GM18519 (cell line): ENCODE results near the gene NSFL1C.
"Not testable (repeated sequence)": the region's sequence is repeated elsewhere in the genome, so short reads cannot be mapped to it uniquely, and the experiment has no call there.

Experiments
- ATAC-seq: cut with Tn5 transposase; IDR thresholded peaks from one replicate; pipeline ENCODE4 v1.9.1; 2021; ENCODE audit warnings: mild to moderate bottlenecking, moderate library complexity; ENCODE audit not compliant: unreplicated experiment, low FRiP score

The NSFL1C gene

GRCh38 chr20:1466211-1467081 lies at the start of gene NSFL1C:
Gene NSFL1C, minus strand, starts transcription at chr20:1466849. Its CDS starts 25 bp downstream, at chr20:1466824.
- peak; percentile 73 for ATAC-seq

DNA sequence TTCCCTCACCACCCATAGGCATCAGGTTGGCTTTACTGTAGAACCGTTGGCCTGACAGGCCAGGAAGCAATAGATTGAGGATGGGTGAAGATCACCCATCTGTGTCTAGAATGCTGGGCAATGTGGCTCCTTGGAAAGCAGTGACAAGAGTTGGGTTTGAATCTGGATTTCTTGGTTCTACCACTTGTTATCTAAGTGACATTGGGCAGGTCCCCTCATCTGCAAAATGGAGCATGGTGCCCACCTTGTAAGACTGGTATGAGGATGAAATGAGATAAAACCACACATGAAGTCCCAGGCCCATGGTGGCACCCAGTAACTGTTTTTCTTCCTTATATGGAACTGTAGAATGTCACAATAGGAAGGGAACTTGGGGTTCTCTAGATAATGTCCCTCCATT lies 47.2 kb upstream of the NSFL1C start:
- no peak for ATAC-seq

DNA sequence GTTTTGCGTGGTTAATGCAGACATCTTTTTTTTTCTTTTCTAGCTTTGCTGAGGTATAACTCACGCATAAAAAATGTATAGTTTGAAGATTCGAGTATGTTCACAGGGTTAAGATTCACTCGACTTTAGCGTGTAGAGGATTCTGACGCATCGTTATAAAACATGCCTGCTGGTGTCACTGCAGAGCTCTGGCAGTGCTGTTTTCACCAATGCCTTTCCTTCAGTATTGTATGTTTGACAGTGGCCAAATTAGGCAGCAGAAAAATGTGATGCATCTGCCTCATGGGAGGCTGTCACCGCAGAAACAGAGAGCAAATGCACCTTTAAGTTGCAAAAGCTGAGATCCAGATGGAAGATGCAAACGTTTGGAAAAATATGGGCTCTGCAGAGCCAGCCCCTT lies 42.6 kb upstream of the NSFL1C start:
- no peak for ATAC-seq

- ATAC-seq = no peak
Measured at GRCh38 chr20:1508574-1508973, 41.9 kb upstream of the NSFL1C start.

DNA sequence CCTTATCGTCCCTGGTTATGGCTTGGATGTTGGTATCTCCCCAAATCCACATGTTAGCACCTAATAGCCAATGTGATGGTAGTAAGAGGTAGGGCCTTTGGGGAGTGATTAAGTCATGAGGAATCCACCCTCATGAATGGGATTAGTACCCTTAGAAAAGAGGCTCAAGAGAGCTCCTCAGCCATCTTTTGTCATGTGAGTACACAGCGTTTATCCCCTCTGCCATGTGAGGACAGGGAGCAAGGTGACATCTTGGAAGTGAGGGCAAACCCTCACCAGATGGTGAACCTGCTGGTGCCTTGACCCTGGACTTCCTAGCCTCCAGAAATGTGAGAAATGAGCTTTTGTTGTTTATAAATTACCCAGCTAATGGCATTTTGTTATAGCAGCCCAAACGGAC lies 40.6 kb upstream of the NSFL1C start:
- no peak for ATAC-seq

- no peak for ATAC-seq
Measured at GRCh38 chr20:1505871-1506270, 39.2 kb upstream of the NSFL1C start.

DNA sequence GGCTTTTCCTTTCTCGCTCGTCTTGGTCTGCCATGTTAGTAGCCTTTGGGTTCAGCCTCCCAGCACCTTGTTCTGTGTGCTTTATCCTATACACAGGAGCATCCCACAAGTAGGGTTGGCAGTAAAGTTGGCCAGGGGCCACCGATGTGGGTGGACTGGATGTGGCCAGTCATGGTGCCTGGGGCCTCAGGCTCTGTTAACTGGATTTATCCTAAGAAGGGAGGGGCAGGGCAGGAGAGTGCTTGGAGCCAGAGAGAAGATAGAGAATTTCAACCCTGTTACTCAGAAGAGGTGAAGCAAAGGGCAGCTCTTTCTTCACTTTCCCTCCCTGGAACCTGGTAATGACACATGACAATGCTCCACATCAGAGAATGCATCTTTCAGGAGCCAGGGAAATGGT lies 38.7 kb upstream of the NSFL1C start:
- ATAC-seq = no peak

- ATAC-seq = peak; percentile 94
Measured at GRCh38 chr20:1503564-1504227, 37.0 kb upstream of the NSFL1C start.

DNA sequence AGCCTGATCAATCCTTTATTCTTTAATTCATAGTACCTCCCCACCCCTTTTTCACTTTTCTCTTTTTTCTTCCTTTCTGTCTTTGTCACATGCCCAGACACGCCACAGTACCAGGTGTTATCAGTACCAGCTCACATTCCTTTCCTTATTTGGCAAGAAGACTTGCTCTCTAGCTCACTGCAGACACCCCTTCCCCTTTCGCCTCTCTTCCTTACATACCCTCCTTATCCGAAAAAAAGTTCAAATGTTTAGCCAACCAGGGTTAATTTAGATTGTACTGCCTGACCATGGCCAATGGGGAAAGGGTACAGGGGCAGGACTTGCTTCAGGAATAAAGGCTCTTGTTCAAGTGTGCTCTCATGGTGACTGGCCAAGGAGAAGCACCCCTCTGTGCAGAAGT lies 33.8 kb upstream of the NSFL1C start:
- no peak for ATAC-seq

DNA sequence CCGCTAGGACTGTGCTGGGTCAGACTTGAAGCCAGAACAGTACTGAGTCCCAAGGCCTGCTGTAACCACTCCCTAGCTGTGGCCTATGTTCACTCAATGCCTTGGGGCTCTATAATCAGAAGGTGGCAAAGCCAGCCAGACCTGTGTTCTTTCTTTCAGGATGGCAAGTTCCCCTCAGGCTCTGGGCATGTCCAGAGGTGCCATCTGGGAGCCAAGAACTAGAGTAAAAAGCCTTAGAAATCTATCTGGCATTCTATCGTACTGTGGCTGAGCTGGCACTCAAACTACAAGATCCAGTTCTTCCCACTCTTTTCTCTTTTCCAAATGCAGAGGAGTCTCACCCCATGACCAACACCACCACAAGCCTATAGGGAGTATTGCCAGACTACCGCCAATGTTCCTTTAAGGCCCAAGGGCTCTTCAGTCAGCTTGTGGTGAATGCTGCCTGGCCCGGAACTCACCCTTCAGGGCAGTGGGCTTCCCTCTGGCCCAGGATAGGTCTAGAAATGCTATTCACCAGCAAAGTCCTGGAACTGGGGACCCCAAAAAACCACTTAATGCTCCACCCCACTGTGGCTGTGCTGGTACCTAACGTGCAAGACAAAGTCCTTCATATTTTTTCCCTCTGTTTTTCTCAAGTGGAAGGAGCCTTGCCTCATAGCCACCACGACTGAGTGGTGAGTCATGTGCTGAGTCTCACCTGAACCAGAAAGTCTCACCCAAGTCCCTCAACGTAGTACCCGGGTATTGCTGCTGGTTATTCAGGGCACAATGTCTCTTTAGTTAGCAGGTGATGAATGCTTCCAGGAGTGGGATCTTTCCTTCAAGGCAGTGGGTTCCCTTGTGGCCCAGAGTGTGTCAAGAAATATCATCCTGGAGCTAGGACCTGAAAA lies 33.1 kb upstream of the NSFL1C start:
- ATAC-seq = no peak

DNA sequence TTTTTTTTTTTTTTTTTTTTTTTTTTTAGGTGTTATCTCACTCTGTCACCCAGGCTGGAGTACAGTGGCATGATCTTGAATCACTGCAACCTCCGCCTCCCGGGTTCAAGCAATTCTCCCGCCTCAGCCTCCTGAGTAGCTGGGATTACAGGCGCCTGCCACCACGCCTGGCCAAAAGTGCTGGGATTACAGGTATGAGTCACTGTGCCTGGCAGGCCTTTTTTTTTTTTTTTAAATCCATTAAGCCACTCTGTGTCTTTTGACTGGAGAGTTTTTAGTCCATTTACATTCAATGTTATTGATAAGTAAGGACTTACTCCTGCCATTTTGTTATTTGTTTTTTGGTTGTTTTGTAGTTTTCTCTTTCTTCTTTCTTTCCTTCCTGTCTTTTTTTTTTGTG lies 30.7 kb upstream of the NSFL1C start:
- not testable (repeated sequence) for ATAC-seq

GRCh38 chr20:1496930-1497329 lies 30.3 kb upstream of the NSFL1C start:
- ATAC-seq = no peak

DNA sequence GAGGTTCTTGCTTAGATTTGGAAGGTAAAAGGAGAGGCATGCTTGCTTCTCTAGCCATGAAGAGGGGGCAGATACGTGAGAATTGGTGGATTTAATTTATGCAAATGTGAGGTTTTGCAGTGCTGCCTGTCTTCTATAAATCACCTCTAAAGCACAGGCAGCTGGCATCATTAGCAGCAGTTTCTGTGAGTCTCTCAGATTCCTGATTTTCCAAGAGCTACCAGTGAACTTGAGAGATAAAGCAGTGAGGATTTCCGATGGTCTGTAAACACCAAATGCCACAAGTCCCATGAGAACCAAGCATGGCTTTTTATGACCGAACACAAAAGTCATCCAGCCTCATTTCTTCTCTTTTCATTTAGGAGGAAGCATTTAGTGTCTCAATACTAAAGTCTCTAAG lies 27.8 kb upstream of the NSFL1C start:
- ATAC-seq = no peak

DNA sequence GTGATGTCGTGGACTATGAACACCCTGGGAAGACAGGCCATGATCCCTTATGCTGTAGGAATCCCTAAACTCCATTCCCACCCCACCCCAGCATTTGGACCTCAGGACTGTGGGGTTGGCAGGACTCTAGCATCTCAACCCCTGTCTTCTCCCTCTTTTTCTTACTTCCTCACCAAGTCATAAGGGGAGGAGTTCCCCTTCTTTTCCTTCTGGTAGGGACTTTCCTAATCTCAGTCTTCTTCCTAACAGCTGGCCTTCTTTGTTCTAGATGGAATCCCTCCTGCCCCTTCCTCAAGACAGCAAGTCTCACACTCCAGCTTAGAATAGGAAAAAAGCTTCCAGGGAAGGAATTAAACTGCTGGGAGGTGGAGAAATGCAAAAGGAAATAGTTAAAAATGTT lies 26.9 kb upstream of the NSFL1C start:
- ATAC-seq = no peak

- ATAC-seq = no peak
Measured at GRCh38 chr20:1491860-1492642, 25.4 kb upstream of the NSFL1C start.

DNA sequence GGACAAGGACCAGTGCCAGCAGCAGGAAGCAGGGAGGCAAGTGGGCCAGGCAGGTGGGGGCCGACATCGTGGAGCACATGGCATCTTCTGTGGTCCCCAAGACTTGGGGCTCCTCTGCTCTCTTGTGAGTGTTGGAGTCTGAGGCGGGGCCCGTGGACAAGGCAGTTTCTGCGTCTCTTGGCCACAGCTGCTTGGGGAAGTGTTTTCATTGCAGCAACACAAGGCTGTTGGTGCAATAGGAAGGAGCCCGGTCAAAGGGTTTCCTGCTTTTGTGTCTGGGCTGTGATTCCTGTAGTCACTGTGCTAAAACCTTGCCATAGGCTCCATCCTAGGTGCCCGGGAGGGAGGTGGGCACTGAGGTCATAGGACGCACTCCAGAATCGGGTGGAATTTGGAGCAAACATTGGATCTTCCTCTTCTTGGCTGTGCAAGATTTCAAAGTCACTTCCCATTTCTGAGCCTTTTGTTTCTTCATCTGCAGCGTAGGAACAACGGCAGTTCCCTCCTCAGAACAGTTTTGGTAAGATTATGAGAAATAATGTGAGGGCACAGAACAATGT lies 24.7 kb upstream of the NSFL1C start, which contains the start of gene SIRPB2:
Gene SIRPB2 (minus strand): TSS at position 140 of the 560 bp plus-strand sequence. CDS start 61 bp downstream, at position 79.
- ATAC-seq = no peak

DNA sequence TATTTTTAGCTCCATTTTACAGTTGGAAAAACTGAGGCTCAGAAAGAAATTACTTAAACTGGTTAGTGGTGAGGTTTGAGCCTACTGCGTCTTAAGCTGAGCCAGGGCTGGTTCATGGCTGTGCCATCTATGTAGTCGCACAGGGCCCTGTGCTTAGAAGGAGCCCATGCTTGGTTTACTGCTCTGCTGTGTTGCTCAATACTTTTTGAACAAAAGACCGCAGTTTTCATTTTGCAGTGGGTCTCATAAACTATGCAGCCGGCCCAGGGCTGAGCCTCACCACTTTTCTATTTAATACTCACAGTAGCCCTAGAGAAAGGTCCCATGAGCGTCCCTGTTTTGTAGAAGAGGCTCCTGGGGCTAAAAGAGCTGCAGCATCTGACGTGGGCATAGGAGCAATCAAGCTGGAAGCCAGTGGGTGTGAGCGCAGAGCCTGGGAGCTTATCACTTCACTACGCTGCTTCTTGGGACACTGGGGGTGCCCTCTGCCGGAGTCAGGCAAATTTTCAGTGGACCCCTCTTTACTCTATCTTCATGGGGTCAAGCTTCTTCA lies 24.1 kb upstream of the NSFL1C start:
- ATAC-seq = no peak

GRCh38 chr20:1489764-1490436 lies 23.3 kb upstream of the NSFL1C start:
- no peak for ATAC-seq

- ATAC-seq = no peak
Measured at GRCh38 chr20:1489325-1489724, 22.7 kb upstream of the NSFL1C start.
